ENCODE data around the gene C9orf78. TPM values are rescaled to one million over a fixed set of nuclear protein-coding genes. Genes with fewer than 3 reads are reported as not detected.

The C9orf78 gene
- total RNA-seq, 1 donor from 2014 or later = 32.9 TPM

- Histone ChIP-seq H3K9me3 (ENCODE audit: control insufficient read depth in 3 of 3, low read length in 3 of 3) (no peaks in the 10 kb centered on the region), H3K4me3 (ENCODE audit: low read length in 3 of 3) (no peak overlapping the region), H3K9ac (ENCODE audit: low read depth in 1 of 3, low read length in 3 of 3) (no peak overlapping the region), H3K27ac (ENCODE audit: low read depth, low read length) (no peak overlapping the region), H3K27me3 (ENCODE audit: control insufficient read depth in 3 of 3, insufficient read depth in 3 of 3, low read length in 3 of 3) (no peaks in the 10 kb centered on the region), H3K4me1 (ENCODE audit: control insufficient read depth in 3 of 3, insufficient read depth in 3 of 3, low read length in 3 of 3) (no peaks in the 10 kb centered on the region), H3K36me3 (ENCODE audit: control insufficient read depth in 3 of 3, insufficient read depth in 3 of 3, low read length in 3 of 3) (peaks cover 62 to 76% (median 64%) of the 10 kb centered on the region in 3 donors)
Observed at GRCh38 chr9:129857207-129857606, 22.1 kb upstream of the C9orf78 start.

- peaks cover 58 to 77% (median 63%) of the 10 kb centered on the region in 3 donors for H3K36me3 ChIP-seq (ENCODE audit: control insufficient read depth in 3 of 3, insufficient read depth in 3 of 3, low read length in 3 of 3)
- H3K4me1 ChIP-seq (ENCODE audit: control insufficient read depth in 3 of 3, insufficient read depth in 3 of 3, low read length in 3 of 3) = no peaks in the 10 kb centered on the region
- H3K27me3 ChIP-seq (ENCODE audit: control insufficient read depth in 3 of 3, insufficient read depth in 3 of 3, low read length in 3 of 3) = no peaks in the 10 kb centered on the region
- no peak overlapping the region for H3K4me3 ChIP-seq (ENCODE audit: low read length in 3 of 3)
- no peak overlapping the region for H3K9ac ChIP-seq (ENCODE audit: low read depth in 1 of 3, low read length in 3 of 3)
- H3K27ac ChIP-seq (ENCODE audit: low read depth, low read length) = no peak overlapping the region
- H3K9me3 ChIP-seq (ENCODE audit: control insufficient read depth in 3 of 3, low read length in 3 of 3) = no peaks in the 10 kb centered on the region
Observed at GRCh38 chr9:129854588-129855110, 19.6 kb upstream of the C9orf78 start.

GRCh38 chr9:129853614-129854013 lies 18.5 kb upstream of the C9orf78 start:
- Histone ChIP-seq H3K27ac (ENCODE audit: low read depth, low read length) (no peak overlapping the region), H3K36me3 (ENCODE audit: control insufficient read depth in 3 of 3, insufficient read depth in 3 of 3, low read length in 3 of 3) (peaks cover 54 to 72% (median 57%) of the 10 kb centered on the region in 3 donors)

GRCh38 chr9:129852579-129852978 lies 17.5 kb upstream of the C9orf78 start:
- Histone ChIP-seq H3K36me3 (ENCODE audit: control insufficient read depth in 3 of 3, insufficient read depth in 3 of 3, low read length in 3 of 3) (peaks cover 45 to 62% (median 48%) of the 10 kb centered on the region in 3 donors), H3K27ac (ENCODE audit: low read depth, low read length) (no peak overlapping the region), H3K27me3 (ENCODE audit: control insufficient read depth in 3 of 3, insufficient read depth in 3 of 3, low read length in 3 of 3) (no peaks in the 10 kb centered on the region), H3K9ac (ENCODE audit: low read depth in 1 of 3, low read length in 3 of 3) (no peak overlapping the region), H3K9me3 (ENCODE audit: control insufficient read depth in 3 of 3, low read length in 3 of 3) (no peaks in the 10 kb centered on the region), H3K4me1 (ENCODE audit: control insufficient read depth in 3 of 3, insufficient read depth in 3 of 3, low read length in 3 of 3) (no peaks in the 10 kb centered on the region), H3K4me3 (ENCODE audit: low read length in 3 of 3) (no peak overlapping the region)

More at GRCh38 chr9:129853614-129854013, 18.5 kb upstream of the C9orf78 start:
- H3K9ac ChIP-seq (ENCODE audit: low read depth in 1 of 3, low read length in 3 of 3) = no peak overlapping the region
- no peaks in the 10 kb centered on the region for H3K4me1 ChIP-seq (ENCODE audit: control insufficient read depth in 3 of 3, insufficient read depth in 3 of 3, low read length in 3 of 3)
- H3K27me3 ChIP-seq (ENCODE audit: control insufficient read depth in 3 of 3, insufficient read depth in 3 of 3, low read length in 3 of 3) = no peaks in the 10 kb centered on the region
- H3K9me3 ChIP-seq (ENCODE audit: control insufficient read depth in 3 of 3, low read length in 3 of 3) = no peaks in the 10 kb centered on the region
- H3K4me3 ChIP-seq (ENCODE audit: low read length in 3 of 3) = no peak overlapping the region

- Histone ChIP-seq H3K27me3 (ENCODE audit: control insufficient read depth in 3 of 3, insufficient read depth in 3 of 3, low read length in 3 of 3) (no peaks in the 10 kb centered on the region), H3K36me3 (ENCODE audit: control insufficient read depth in 3 of 3, insufficient read depth in 3 of 3, low read length in 3 of 3) (peaks cover 39 to 56% (median 41%) of the 10 kb centered on the region in 3 donors), H3K9ac (ENCODE audit: low read depth in 1 of 3, low read length in 3 of 3) (no peak overlapping the region), H3K9me3 (ENCODE audit: control insufficient read depth in 3 of 3, low read length in 3 of 3) (no peaks in the 10 kb centered on the region), H3K4me3 (ENCODE audit: low read length in 3 of 3) (no peak overlapping the region), H3K4me1 (ENCODE audit: control insufficient read depth in 3 of 3, insufficient read depth in 3 of 3, low read length in 3 of 3) (no peaks in the 10 kb centered on the region), H3K27ac (ENCODE audit: low read depth, low read length) (no peak overlapping the region)
Observed at GRCh38 chr9:129851821-129852220, 16.7 kb upstream of the C9orf78 start.

GRCh38 chr9:129850821-129851550 lies 15.9 kb upstream of the C9orf78 start:
- Histone ChIP-seq H3K27me3 (ENCODE audit: control insufficient read depth in 3 of 3, insufficient read depth in 3 of 3, low read length in 3 of 3) (no peaks in the 10 kb centered on the region), H3K4me3 (ENCODE audit: low read length in 3 of 3) (no peak overlapping the region), H3K4me1 (ENCODE audit: control insufficient read depth in 3 of 3, insufficient read depth in 3 of 3, low read length in 3 of 3) (no peaks in the 10 kb centered on the region), H3K27ac (ENCODE audit: low read depth, low read length) (no peak overlapping the region), H3K9me3 (ENCODE audit: control insufficient read depth in 3 of 3, low read length in 3 of 3) (no peaks in the 10 kb centered on the region), H3K9ac (ENCODE audit: low read depth in 1 of 3, low read length in 3 of 3) (no peak overlapping the region), H3K36me3 (ENCODE audit: control insufficient read depth in 3 of 3, insufficient read depth in 3 of 3, low read length in 3 of 3) (peaks cover 33 to 49% (median 35%) of the 10 kb centered on the region in 3 donors)

GRCh38 chr9:129849901-129850300 lies 14.8 kb upstream of the C9orf78 start:
- no peak overlapping the region for H3K9ac ChIP-seq (ENCODE audit: low read depth in 1 of 3, low read length in 3 of 3)
- peaks cover 28 to 42% (median 29%) of the 10 kb centered on the region in 3 donors for H3K36me3 ChIP-seq (ENCODE audit: control insufficient read depth in 3 of 3, insufficient read depth in 3 of 3, low read length in 3 of 3)
- no peaks in the 10 kb centered on the region for H3K9me3 ChIP-seq (ENCODE audit: control insufficient read depth in 3 of 3, low read length in 3 of 3)
- H3K27me3 ChIP-seq (ENCODE audit: control insufficient read depth in 3 of 3, insufficient read depth in 3 of 3, low read length in 3 of 3) = no peaks in the 10 kb centered on the region
- no peak overlapping the region for H3K4me3 ChIP-seq (ENCODE audit: low read length in 3 of 3)
- no peak overlapping the region for H3K27ac ChIP-seq (ENCODE audit: low read depth, low read length)
- H3K4me1 ChIP-seq (ENCODE audit: control insufficient read depth in 3 of 3, insufficient read depth in 3 of 3, low read length in 3 of 3) = no peaks in the 10 kb centered on the region

GRCh38 chr9:129848712-129849441 lies 13.8 kb upstream of the C9orf78 start:
- Histone ChIP-seq H3K27ac (ENCODE audit: low read depth, low read length) (no peak overlapping the region), H3K9me3 (ENCODE audit: control insufficient read depth in 3 of 3, low read length in 3 of 3) (no peaks in the 10 kb centered on the region), H3K27me3 (ENCODE audit: control insufficient read depth in 3 of 3, insufficient read depth in 3 of 3, low read length in 3 of 3) (no peaks in the 10 kb centered on the region), H3K4me3 (ENCODE audit: low read length in 3 of 3) (no peak overlapping the region), H3K4me1 (ENCODE audit: control insufficient read depth in 3 of 3, insufficient read depth in 3 of 3, low read length in 3 of 3) (no peaks in the 10 kb centered on the region), H3K9ac (ENCODE audit: low read depth in 1 of 3, low read length in 3 of 3) (no peak overlapping the region), H3K36me3 (ENCODE audit: control insufficient read depth in 3 of 3, insufficient read depth in 3 of 3, low read length in 3 of 3) (peaks cover 24 to 34% (median 29%) of the 10 kb centered on the region in 3 donors)

- Histone ChIP-seq H3K27ac (ENCODE audit: low read depth, low read length) (no peak overlapping the region), H3K9me3 (ENCODE audit: control insufficient read depth in 3 of 3, low read length in 3 of 3) (no peaks in the 10 kb centered on the region), H3K4me1 (ENCODE audit: control insufficient read depth in 3 of 3, insufficient read depth in 3 of 3, low read length in 3 of 3) (no peaks in the 10 kb centered on the region), H3K4me3 (ENCODE audit: low read length in 3 of 3) (no peak overlapping the region), H3K36me3 (ENCODE audit: control insufficient read depth in 3 of 3, insufficient read depth in 3 of 3, low read length in 3 of 3) (peaks cover 2 to 6% (median 5%) of the 10 kb centered on the region in 3 donors), H3K9ac (ENCODE audit: low read depth in 1 of 3, low read length in 3 of 3) (no peak overlapping the region), H3K27me3 (ENCODE audit: control insufficient read depth in 3 of 3, insufficient read depth in 3 of 3, low read length in 3 of 3) (no peaks in the 10 kb centered on the region)
Observed at GRCh38 chr9:129845373-129845772, 10.3 kb upstream of the C9orf78 start.

GRCh38 chr9:129841071-129841470 lies 6.0 kb upstream of the C9orf78 start:
- Histone ChIP-seq H3K27me3 (ENCODE audit: control insufficient read depth in 3 of 3, insufficient read depth in 3 of 3, low read length in 3 of 3) (no peaks in the 10 kb centered on the region), H3K9me3 (ENCODE audit: control insufficient read depth in 3 of 3, low read length in 3 of 3) (no peaks in the 10 kb centered on the region), H3K36me3 (ENCODE audit: control insufficient read depth in 3 of 3, insufficient read depth in 3 of 3, low read length in 3 of 3) (peaks cover 4 to 12% (median 7%) of the 10 kb centered on the region in 3 donors), H3K4me1 (ENCODE audit: control insufficient read depth in 3 of 3, insufficient read depth in 3 of 3, low read length in 3 of 3) (peaks cover 12 to 23% (median 13%) of the 10 kb centered on the region in 3 donors), H3K9ac (ENCODE audit: low read depth in 1 of 3, low read length in 3 of 3) (no peak overlapping the region), H3K4me3 (ENCODE audit: low read length in 3 of 3) (no peak overlapping the region), H3K27ac (ENCODE audit: low read depth, low read length) (no peak overlapping the region)
